ENCODE measurements around the gene FAM120AOS. TPM values are rescaled to one million over a fixed set of nuclear protein-coding genes. Genes with fewer than 3 reads are reported as not detected.

Gene FAM120AOS
- total RNA-seq, 1 experiment from 2014 or later, result 53.6 TPM

- Histone ChIP-seq H3K4ac (ENCODE audit: low read depth, low read length) (no peak overlapping the region), H2BK15ac (ENCODE audit: low read depth, low read length) (no peak overlapping the region), H2BK5ac (ENCODE audit: insufficient read length, low read length) (no peak overlapping the region), H4K8ac (replicated peaks; ENCODE audit: insufficient read length, low read depth, low read length) (no peak overlapping the region), H3K79me2 (ENCODE audit: insufficient read depth, low read length) (peaks cover 32% of the 10 kb centered on the region; the same call in 1 of the 2 replicates), H3K23me2 (ENCODE audit: insufficient read length, low read depth, low read length, poor library complexity, severe bottlenecking) (no peaks in the 10 kb centered on the region), H3K4me1 (ENCODE audit: insufficient read depth, low read length) (peaks cover 18% of the 10 kb centered on the region), H2BK20ac (ENCODE audit: low read depth, low read length, poor library complexity, severe bottlenecking) (no peak overlapping the region), H3K23ac (ENCODE audit: insufficient read length, low read depth, low read length) (no peak overlapping the region), H2BK12ac (ENCODE audit: insufficient read length, low read depth, low read length) (no peak overlapping the region), H2AFZ (ENCODE audit: low read length) (no peak overlapping the region), H3K9me3 (ENCODE audit: control insufficient read depth, low read depth, low read length) (no peaks in the 10 kb centered on the region), H2BK120ac (ENCODE audit: low read depth, low read length, poor library complexity, severe bottlenecking) (no peak overlapping the region), H3K79me1 (ENCODE audit: insufficient read depth, low read depth, low read length, poor library complexity, severe bottlenecking) (peaks cover 6% of the 10 kb centered on the region), H4K20me1 (ENCODE audit: control insufficient read depth, insufficient read depth, insufficient read length) (no peaks in the 10 kb centered on the region), H2AK5ac (ENCODE audit: insufficient read length, low read length) (no peak overlapping the region), H3K4me2 (ENCODE audit: insufficient read depth, insufficient read length, low read length) (no peak overlapping the region), H3K27ac (ENCODE audit: insufficient read length, low read depth, low read length) (no peak overlapping the region), H3K14ac (ENCODE audit: insufficient read depth, low read length) (peak overlapping the region; percentile 20; the same call in 1 of the 2 replicates), H3K9ac (ENCODE audit: extremely low read depth, insufficient read length, low read length) (no peak overlapping the region), H3T11ph (ENCODE audit: low read length) (no peak overlapping the region), H3K18ac (ENCODE audit: insufficient read length, low read depth, low read length) (no peak overlapping the region), H4K91ac (ENCODE audit: insufficient read length, low read depth, low read length) (no peak overlapping the region), H4K5ac (ENCODE audit: insufficient read length, low read depth, low read length) (no peak overlapping the region), H3K56ac (ENCODE audit: insufficient read length, low read depth, low read length) (no peak overlapping the region), H3K27me3 (ENCODE audit: insufficient read depth, low read length) (no peaks in the 10 kb centered on the region)
- Mint-ChIP-seq H3K4me1 (peaks cover 62 to 71% of the 10 kb centered on the region in 2 experiments), H3K9me3 (no peaks in the 10 kb centered on the region), H3K4me3 (peak overlapping the region in 1 of 2 experiments; percentile 10; a peak in 1 of 5 replicates), H3K27ac (peak overlapping the region; percentile 28 to 42 (median 34); a peak in 4 of 7 replicates), H3K27me3 (ENCODE audit: low read depth) (no peaks in the 10 kb centered on the region), H3K36me3 (ENCODE audit: insufficient read depth in 1 of 3, low read depth in 3 of 3) (peaks cover 7 to 16% (median 14%) of the 10 kb centered on the region in 3 experiments; a peak in 6 of 7 replicates)
- no peak for DNase-seq
- no CpG with 5 or more reads among the region's 3 CpGs for WGBS (ENCODE audit: extremely low coverage, insufficient read length, low lambda C conversion rate)
- TF ChIP-seq CTCF (conservative IDR thresholded peaks at IDR 0.05), result no peak
These were observed 14.1 kb upstream of the FAM120AOS start for GRCh38 chr9:93467462-93467861.

Measured in H9 (cell line).